Measurements from ENCODE around the gene G6PC3. TPM values are rescaled to one million over a fixed set of nuclear protein-coding genes. Genes with fewer than 3 reads are reported as not detected.
A peak's percentile ranks its signal among the peaks of the same experiment; 100 is the strongest.
"Not testable (repeated sequence)": the region's sequence is repeated elsewhere in the genome, so short reads cannot be mapped to it uniquely, and the experiment has no call there.

Gene G6PC3, protein sequence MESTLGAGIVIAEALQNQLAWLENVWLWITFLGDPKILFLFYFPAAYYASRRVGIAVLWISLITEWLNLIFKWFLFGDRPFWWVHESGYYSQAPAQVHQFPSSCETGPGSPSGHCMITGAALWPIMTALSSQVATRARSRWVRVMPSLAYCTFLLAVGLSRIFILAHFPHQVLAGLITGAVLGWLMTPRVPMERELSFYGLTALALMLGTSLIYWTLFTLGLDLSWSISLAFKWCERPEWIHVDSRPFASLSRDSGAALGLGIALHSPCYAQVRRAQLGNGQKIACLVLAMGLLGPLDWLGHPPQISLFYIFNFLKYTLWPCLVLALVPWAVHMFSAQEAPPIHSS
- total RNA-seq (2022) (70.6 and 89.4 TPM in 2 replicates), Bru-seq, nascent RNA (percentile 71 among the genes with signal in this experiment), BruChase-seq, experiment 1, labeled RNA remaining after a 6-hour chase (percentile 74 among the genes with signal in this experiment), BruChase-seq, experiment 2, labeled RNA remaining after a 2-hour chase (percentile 61 among the genes with signal in this experiment)
- long read RNA-seq, transcript G6PC3-202 (6 exons, 1,572 nt) = minor isoform, 8 of 196 reads
- long read RNA-seq, transcript G6PC3-201 (6 exons, 1,533 nt) = major isoform, 158 of 196 reads
- long read RNA-seq, partial matches to known transcripts = 2 of 196 reads
- long read RNA-seq, other reads (novel, unspliced or antisense) = 28 of 196 reads

DNA sequence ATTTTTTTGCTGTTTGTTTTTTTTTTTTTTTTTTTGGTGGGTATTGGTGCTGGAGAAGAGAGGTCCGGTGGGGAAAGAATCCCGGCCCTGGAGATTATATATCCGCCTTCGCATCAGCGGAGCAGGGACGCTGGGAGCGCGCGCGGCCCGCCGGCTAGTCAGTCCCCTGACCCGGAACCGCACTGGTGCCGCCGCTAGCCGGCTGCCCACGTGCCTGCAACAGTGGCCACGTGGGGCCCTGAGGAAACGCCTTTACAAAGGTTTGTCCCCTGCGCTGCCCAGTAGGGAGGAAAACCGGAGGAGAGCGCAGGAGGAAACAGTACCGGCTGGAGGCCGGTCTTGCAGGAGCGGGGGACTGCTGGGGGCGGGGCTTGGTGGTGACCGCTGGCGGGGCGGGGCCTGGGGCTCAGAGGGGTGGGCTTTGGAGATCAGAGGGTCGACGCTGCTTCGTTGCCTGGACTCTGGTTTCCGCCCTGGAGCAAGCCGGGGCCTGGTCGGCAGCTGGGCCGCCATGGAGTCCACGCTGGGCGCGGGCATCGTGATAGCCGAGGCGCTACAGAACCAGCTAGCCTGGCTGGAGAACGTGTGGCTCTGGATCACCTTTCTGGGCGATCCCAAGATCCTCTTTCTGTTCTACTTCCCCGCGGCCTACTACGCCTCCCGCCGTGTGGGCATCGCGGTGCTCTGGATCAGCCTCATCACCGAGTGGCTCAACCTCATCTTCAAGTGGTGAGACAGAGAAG is at the start of gene G6PC3:
Gene G6PC3, plus strand, starts transcription at position 281 of the 743 bp plus-strand sequence. Its CDS starts 231 bp downstream, at position 512.
- DNase-seq (ENCODE audit: unreplicated experiment) = peak; percentile 98
- TSS peak; percentile 63 for BruUV-seq (replicated peaks)
- H3K4me1 Mint-ChIP-seq (ENCODE audit: insufficient read depth, unreplicated experiment) = peaks cover 26% of the 10 kb centered on the region
- H3K4me3 Mint-ChIP-seq (ENCODE audit: unreplicated experiment) = peak within 1 kb of the TSS; percentile 92
- no peaks in the 10 kb centered on the region for H3K9me3 Mint-ChIP-seq (ENCODE audit: unreplicated experiment)
- TF ChIP-seq, protein P1, sequence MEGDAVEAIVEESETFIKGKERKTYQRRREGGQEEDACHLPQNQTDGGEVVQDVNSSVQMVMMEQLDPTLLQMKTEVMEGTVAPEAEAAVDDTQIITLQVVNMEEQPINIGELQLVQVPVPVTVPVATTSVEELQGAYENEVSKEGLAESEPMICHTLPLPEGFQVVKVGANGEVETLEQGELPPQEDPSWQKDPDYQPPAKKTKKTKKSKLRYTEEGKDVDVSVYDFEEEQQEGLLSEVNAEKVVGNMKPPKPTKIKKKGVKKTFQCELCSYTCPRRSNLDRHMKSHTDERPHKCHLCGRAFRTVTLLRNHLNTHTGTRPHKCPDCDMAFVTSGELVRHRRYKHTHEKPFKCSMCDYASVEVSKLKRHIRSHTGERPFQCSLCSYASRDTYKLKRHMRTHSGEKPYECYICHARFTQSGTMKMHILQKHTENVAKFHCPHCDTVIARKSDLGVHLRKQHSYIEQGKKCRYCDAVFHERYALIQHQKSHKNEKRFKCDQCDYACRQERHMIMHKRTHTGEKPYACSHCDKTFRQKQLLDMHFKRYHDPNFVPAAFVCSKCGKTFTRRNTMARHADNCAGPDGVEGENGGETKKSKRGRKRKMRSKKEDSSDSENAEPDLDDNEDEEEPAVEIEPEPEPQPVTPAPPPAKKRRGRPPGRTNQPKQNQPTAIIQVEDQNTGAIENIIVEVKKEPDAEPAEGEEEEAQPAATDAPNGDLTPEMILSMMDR (IDR thresholded peaks at IDR 0.05; ENCODE audit: unreplicated experiment) = no peak
- peaks cover 23% of the 10 kb centered on the region for H3K36me3 Mint-ChIP-seq (ENCODE audit: insufficient read depth, unreplicated experiment)
- ChIA-PET CTCF (interaction anchor here (0.6 to 1.4 kb wide), 5 partner anchors 64 to 98 kb away, joined by 3 to 7 read pairs (median 3); no protein-coding TSS in a partner anchor), POLR2A (interaction anchor here (0.5 to 3.8 kb wide), 17 partner anchors 8 to 614 kb away, joined by 3 to 20 read pairs (median 6); partner anchors contain the start of genes HDAC5, TMEM101 and TMUB2)
- peak within 1 kb of the TSS; percentile 97 for H3K27ac Mint-ChIP-seq (ENCODE audit: low read depth, unreplicated experiment)
- H3K27me3 Mint-ChIP-seq (ENCODE audit: insufficient read depth, unreplicated experiment) = no peaks in the 10 kb centered on the region
- intact Hi-C loops (cut with micrococcal nuclease) = loop anchor here (2.0 kb wide), 1 partner anchor 64 kb away; no protein-coding TSS in a partner anchor

DNA sequence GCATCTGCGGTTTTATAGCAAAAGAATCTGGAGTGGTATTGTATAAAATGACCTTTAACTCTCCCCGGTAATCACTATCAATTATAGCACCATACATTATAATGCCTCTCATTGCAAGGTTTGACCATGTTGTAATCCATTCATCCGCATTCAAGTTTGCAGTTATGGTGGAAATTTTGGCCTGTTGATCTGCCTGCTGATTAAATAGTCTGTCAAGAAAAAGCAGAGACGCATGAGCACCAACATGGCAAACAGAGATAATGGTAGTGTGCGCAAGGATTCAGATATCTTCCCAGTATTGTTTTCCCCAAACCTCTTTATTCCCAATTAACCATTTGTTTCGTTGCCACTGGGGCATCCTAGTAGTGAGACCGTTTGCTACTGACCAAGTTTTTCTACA is 49.3 kb upstream of the G6PC3 start:
- BruUV-seq (replicated peaks); H3K27me3 Mint-ChIP-seq (ENCODE audit: insufficient read depth, unreplicated experiment); H3K27ac Mint-ChIP-seq (ENCODE audit: low read depth, unreplicated experiment); H3K4me3 Mint-ChIP-seq (ENCODE audit: unreplicated experiment); DNase-seq (ENCODE audit: unreplicated experiment); H3K4me1 Mint-ChIP-seq (ENCODE audit: insufficient read depth, unreplicated experiment); intact Hi-C loops (cut with micrococcal nuclease); CTCF ChIA-PET; H3K9me3 Mint-ChIP-seq (ENCODE audit: unreplicated experiment): not testable (repeated sequence)
- peaks cover 19% of the 10 kb centered on the region for H3K36me3 Mint-ChIP-seq (ENCODE audit: insufficient read depth, unreplicated experiment)
- POLR2A ChIA-PET = interaction anchor here (1.8 kb wide), 1 partner anchor 20 kb away, joined by 5 read pairs; no protein-coding TSS in a partner anchor

DNA sequence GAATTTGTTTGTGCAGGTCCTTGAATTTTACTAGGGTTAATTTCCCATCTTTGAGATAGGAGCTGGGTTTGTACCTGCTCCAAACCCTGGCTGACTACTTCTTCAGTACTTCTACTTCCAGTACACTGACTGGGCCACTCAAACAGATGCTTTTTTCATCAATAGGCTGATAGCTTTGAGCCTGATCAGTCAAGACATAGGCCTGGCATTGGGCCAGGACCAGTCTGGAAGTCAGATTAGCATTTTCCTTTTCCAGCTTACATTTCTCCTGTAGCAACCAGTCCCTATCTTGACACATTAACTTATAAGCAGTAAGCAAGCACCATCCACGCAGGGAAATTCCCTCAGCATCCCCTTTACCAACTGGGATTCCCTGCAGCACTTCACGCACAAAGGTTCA is 48.3 kb upstream of the G6PC3 start:
- POLR2A ChIA-PET = interaction anchor here (1.5 to 1.8 kb wide), 3 partner anchors 15 to 22 kb away, joined by 3 to 5 read pairs (median 3); no protein-coding TSS in a partner anchor
- no peak overlapping the region for H3K27ac Mint-ChIP-seq (ENCODE audit: low read depth, unreplicated experiment)
- H3K27me3 Mint-ChIP-seq (ENCODE audit: insufficient read depth, unreplicated experiment) = no peaks in the 10 kb centered on the region
- intact Hi-C loops (cut with micrococcal nuclease) = no loop called here
- peaks cover 6% of the 10 kb centered on the region for H3K4me1 Mint-ChIP-seq (ENCODE audit: insufficient read depth, unreplicated experiment)
- TF ChIP-seq, protein P1 (IDR thresholded peaks at IDR 0.05; ENCODE audit: unreplicated experiment) = no peak
- peaks cover 29% of the 10 kb centered on the region for H3K36me3 Mint-ChIP-seq (ENCODE audit: insufficient read depth, unreplicated experiment)
- H3K4me3 Mint-ChIP-seq (ENCODE audit: unreplicated experiment) = no peak overlapping the region
- BruUV-seq (replicated peaks) = no TSS peak
- CTCF ChIA-PET = interaction anchor here (0.6 to 1.7 kb wide), 3 partner anchors 14 to 142 kb away, joined by 4 to 5 read pairs (median 5); no protein-coding TSS in a partner anchor
- no peaks in the 10 kb centered on the region for H3K9me3 Mint-ChIP-seq (ENCODE audit: unreplicated experiment)
- no peak for DNase-seq (ENCODE audit: unreplicated experiment)

- intact Hi-C loops (cut with micrococcal nuclease) = no loop called here
- Mint-ChIP-seq H3K36me3 (ENCODE audit: insufficient read depth, unreplicated experiment) (peaks cover 23% of the 10 kb centered on the region), H3K27me3 (ENCODE audit: insufficient read depth, unreplicated experiment) (no peaks in the 10 kb centered on the region), H3K4me1 (ENCODE audit: insufficient read depth, unreplicated experiment) (peaks cover 6% of the 10 kb centered on the region), H3K4me3 (ENCODE audit: unreplicated experiment) (no peak overlapping the region), H3K27ac (ENCODE audit: low read depth, unreplicated experiment) (no peak overlapping the region), H3K9me3 (ENCODE audit: unreplicated experiment) (no peaks in the 10 kb centered on the region)
- POLR2A ChIA-PET = interaction anchor here (0.6 to 1.8 kb wide), 4 partner anchors 9 to 38 kb away, joined by 3 to 6 read pairs (median 3); no protein-coding TSS in a partner anchor
- DNase-seq (ENCODE audit: unreplicated experiment) = no peak
- no TSS peak for BruUV-seq (replicated peaks)
- CTCF ChIA-PET = interaction anchor here (0.6 to 1.7 kb wide), 5 partner anchors 16 to 146 kb away, joined by 3 to 5 read pairs (median 3); no protein-coding TSS in a partner anchor
- TF ChIP-seq, protein P1 (IDR thresholded peaks at IDR 0.05; ENCODE audit: unreplicated experiment) = no peak
These were observed 46.8 kb upstream of the G6PC3 start for GRCh38 chr17:44023545-44024270.
